Measurements from ENCODE around the gene P2RY11. TPM values are rescaled to one million over a fixed set of nuclear protein-coding genes. Genes with fewer than 3 reads are reported as not detected.

Gene P2RY11
- total RNA-seq, 1 experiment from 2014 or later = 43.1 TPM

DNA sequence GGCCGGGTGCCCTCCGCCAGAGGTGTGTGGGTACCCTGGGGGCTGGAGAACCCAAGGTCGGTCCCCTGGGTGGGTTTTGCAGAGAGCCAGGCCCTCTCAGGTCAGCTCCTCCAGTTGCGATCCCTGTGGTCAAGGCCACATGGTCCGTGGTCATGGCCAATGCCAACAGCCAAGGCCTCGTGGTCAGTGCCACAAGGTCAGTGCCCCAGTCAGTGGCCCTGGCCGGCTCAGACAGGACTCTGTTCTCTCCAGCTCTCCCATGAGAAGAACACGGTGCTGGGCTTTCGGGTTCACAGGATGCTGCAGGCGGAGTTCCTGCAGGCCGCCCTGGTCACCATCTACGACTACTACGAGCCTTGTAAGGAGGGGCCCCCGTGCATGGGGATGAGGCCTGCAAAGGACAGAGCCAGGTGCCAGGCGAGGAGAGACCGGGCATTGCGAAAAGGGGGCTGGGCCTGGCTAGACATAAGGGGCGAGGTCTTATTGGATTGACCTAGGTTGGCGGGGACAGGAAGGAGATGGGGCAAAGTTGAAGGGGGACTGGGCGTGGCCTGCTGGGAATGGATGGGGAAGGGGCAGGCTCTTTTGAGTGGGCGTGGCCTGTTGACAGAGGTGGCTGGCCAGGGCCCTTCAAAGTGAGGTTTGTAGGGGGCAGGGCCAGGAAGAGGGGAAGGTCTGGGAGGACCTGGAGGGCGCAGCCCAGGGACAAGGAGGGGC lies 40.6 kb upstream of the P2RY11 start:
- intact Hi-C loops (cut with micrococcal nuclease) = no loop called here
- Mint-ChIP-seq H3K27me3 (ENCODE audit: insufficient read depth, unreplicated experiment) (peaks cover 53% of the 10 kb centered on the region), H3K4me1 (ENCODE audit: insufficient read depth, unreplicated experiment) (no peaks in the 10 kb centered on the region), H3K27ac (ENCODE audit: low read depth, unreplicated experiment) (no peak overlapping the region), H3K9me3 (ENCODE audit: unreplicated experiment) (no peaks in the 10 kb centered on the region), H3K4me3 (ENCODE audit: unreplicated experiment) (no peak overlapping the region), H3K36me3 (ENCODE audit: insufficient read depth, unreplicated experiment) (no peaks in the 10 kb centered on the region)
- ChIA-PET CTCF (interaction anchor here (0.7 kb wide), 1 partner anchor 162 kb away, joined by 6 read pairs; no protein-coding TSS in a partner anchor), POLR2A (no interaction called here)
- DNase-seq (ENCODE audit: unreplicated experiment) = no peak
- BruUV-seq (replicated peaks) = no TSS peak
- TF ChIP-seq, protein P1, sequence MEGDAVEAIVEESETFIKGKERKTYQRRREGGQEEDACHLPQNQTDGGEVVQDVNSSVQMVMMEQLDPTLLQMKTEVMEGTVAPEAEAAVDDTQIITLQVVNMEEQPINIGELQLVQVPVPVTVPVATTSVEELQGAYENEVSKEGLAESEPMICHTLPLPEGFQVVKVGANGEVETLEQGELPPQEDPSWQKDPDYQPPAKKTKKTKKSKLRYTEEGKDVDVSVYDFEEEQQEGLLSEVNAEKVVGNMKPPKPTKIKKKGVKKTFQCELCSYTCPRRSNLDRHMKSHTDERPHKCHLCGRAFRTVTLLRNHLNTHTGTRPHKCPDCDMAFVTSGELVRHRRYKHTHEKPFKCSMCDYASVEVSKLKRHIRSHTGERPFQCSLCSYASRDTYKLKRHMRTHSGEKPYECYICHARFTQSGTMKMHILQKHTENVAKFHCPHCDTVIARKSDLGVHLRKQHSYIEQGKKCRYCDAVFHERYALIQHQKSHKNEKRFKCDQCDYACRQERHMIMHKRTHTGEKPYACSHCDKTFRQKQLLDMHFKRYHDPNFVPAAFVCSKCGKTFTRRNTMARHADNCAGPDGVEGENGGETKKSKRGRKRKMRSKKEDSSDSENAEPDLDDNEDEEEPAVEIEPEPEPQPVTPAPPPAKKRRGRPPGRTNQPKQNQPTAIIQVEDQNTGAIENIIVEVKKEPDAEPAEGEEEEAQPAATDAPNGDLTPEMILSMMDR (IDR thresholded peaks at IDR 0.05; ENCODE audit: unreplicated experiment) = no peak

DNA sequence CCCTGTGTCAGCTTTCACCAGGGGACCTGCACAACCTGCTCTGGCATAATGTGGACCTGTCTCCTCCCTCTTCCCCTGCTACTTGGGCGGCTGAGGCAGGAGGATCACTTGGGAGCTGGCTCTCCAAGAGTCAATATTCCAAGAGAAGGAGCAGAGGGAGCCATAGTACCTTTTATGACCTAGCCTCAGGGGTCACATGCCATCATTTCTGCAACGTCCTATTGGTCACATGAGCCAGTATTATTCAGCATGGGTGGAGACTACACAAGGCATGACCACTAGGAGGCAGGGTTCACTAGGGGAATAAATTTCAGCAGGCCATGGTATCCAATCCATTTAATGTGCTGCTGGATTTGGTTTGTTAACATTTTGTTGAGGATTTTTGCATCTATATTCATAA lies 37.3 kb upstream of the P2RY11 start:
- POLR2A ChIA-PET = no interaction called here
- DNase-seq (ENCODE audit: unreplicated experiment) = peak; percentile 60

DNA sequence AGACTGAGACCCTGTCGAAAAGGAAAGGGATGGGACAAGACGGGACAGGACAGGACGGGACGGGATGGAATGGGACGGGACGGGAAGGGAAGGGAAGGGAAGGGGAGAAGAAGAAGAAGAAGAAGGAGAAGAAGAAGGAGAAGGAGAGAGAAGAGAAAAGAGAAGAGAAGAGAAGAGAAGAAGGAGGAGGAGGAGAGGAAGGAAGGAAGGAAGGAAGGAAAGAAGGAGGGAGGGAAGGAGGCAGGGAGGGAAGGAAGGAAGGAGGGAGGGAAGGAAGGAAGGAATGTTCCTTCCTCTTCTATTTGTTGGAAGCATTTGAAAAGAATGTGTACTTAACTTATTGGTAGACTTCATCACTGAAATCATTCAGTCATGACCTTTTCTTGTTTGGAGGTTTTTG lies 35.0 kb upstream of the P2RY11 start:
- Mint-ChIP-seq H3K36me3 (ENCODE audit: insufficient read depth, unreplicated experiment) (no peaks in the 10 kb centered on the region), H3K27me3 (ENCODE audit: insufficient read depth, unreplicated experiment) (peaks cover 52% of the 10 kb centered on the region), H3K27ac (ENCODE audit: low read depth, unreplicated experiment) (no peak overlapping the region), H3K4me1 (ENCODE audit: insufficient read depth, unreplicated experiment) (no peaks in the 10 kb centered on the region), H3K4me3 (ENCODE audit: unreplicated experiment) (no peak overlapping the region), H3K9me3 (ENCODE audit: unreplicated experiment) (no peaks in the 10 kb centered on the region)
- TF ChIP-seq, protein P1 (IDR thresholded peaks at IDR 0.05; ENCODE audit: unreplicated experiment) = no peak
- intact Hi-C loops (cut with micrococcal nuclease) = no loop called here
- no TSS peak for BruUV-seq (replicated peaks)
- ChIA-PET CTCF (interaction anchor here (0.6 kb wide), 1 partner anchor 531 kb away, joined by 4 read pairs; no protein-coding TSS in a partner anchor), POLR2A (no interaction called here)
- DNase-seq (ENCODE audit: unreplicated experiment) = no peak

More for the DNA sequence above, 37.3 kb upstream of the P2RY11 start:
- Mint-ChIP-seq H3K4me3 (ENCODE audit: unreplicated experiment) (no peak overlapping the region), H3K9me3 (ENCODE audit: unreplicated experiment) (no peaks in the 10 kb centered on the region), H3K36me3 (ENCODE audit: insufficient read depth, unreplicated experiment) (no peaks in the 10 kb centered on the region), H3K4me1 (ENCODE audit: insufficient read depth, unreplicated experiment) (no peaks in the 10 kb centered on the region), H3K27me3 (ENCODE audit: insufficient read depth, unreplicated experiment) (peaks cover 61% of the 10 kb centered on the region), H3K27ac (ENCODE audit: low read depth, unreplicated experiment) (no peak overlapping the region)
- intact Hi-C loops (cut with micrococcal nuclease) = no loop called here
- TF ChIP-seq, protein P1 (IDR thresholded peaks at IDR 0.05; ENCODE audit: unreplicated experiment) = peak; percentile 10
- no TSS peak for BruUV-seq (replicated peaks)
- CTCF ChIA-PET = interaction anchor here (0.6 kb wide), 1 partner anchor 21 kb away, joined by 3 read pairs; no protein-coding TSS in a partner anchor

DNA sequence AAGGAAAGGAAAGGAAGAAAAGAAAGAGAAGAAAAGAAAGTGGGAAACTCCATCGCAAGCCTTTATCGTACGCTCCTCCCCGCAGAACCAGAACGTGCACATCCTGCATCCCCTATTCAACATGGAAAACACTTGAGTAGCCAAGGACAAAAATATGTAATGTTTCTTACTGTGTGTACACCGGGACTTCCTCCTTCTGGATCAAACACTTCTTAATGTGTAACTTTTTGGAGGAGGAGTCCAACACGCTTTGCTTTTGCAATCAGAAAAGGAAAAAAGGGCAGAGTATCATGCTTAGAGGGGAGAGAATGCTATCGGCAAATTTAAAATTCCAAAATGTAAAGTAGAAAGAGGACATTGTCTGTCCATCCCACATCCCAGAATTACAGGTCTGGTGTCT lies 33.2 kb upstream of the P2RY11 start:
- ChIA-PET POLR2A (no interaction called here), CTCF (no interaction called here)
- Mint-ChIP-seq H3K4me1 (ENCODE audit: insufficient read depth, unreplicated experiment) (no peaks in the 10 kb centered on the region), H3K27ac (ENCODE audit: low read depth, unreplicated experiment) (no peak overlapping the region), H3K36me3 (ENCODE audit: insufficient read depth, unreplicated experiment) (no peaks in the 10 kb centered on the region), H3K4me3 (ENCODE audit: unreplicated experiment) (no peak overlapping the region), H3K9me3 (ENCODE audit: unreplicated experiment) (no peaks in the 10 kb centered on the region), H3K27me3 (ENCODE audit: insufficient read depth, unreplicated experiment) (peaks cover 41% of the 10 kb centered on the region)
- no peak for DNase-seq (ENCODE audit: unreplicated experiment)
- intact Hi-C loops (cut with micrococcal nuclease) = no loop called here
- BruUV-seq (replicated peaks) = no TSS peak
- TF ChIP-seq, protein P1 (IDR thresholded peaks at IDR 0.05; ENCODE audit: unreplicated experiment) = no peak
